NCI-H82 (cell line): ENCODE data around the gene GPR161.

Experiments used
- DNase-seq: peaks from one replicate; lab custom pipeline; 2025; lab: John Stamatoyannopoulos, UW

The GPR161 gene

DNA sequence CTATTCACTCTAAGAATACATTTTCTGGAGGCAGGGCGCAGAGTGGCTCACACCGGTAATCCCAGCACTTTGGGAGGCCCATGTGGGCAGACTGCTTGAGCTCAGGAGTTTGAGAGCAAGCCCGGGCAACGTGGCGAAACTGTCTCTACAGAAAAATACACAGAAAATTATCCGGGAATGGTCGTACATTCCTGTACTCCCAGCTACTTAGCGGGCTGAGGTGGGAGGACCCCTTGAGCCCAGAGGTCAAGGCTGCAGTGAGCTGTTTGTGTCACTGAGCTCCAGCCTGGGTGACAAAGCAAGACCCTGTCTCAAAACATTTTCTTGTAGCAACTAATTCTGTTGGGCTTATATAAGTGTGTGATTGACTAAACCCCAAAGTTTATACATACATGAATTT is 30.5 kb downstream of the GPR161 start:
- no peak for DNase-seq

DNA sequence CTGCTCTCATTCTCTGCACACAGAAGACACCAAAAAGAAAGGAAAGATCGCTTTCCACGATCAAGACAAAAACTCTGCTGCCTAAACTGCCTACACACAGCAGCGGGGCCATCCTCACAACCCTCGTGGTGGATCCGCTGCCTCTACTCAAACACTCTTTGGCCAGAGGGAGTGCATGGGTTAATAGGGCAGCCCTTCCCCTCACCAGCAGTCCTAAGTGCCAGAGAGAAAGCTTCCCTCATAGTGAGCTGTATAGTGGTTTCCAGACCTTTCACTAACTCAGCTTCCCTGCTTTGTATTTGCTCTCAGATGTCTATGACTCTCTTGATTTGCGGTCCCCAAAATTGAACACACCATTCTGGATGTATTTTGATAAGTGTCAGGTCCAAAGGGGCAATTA is 30.9 kb downstream of the GPR161 start:
- no peak for DNase-seq

GRCh38 chr1:168104535-168104934 is 32.2 kb downstream of the GPR161 start:
- no peak for DNase-seq

- DNase-seq: peak; percentile 38
Observed at GRCh38 chr1:168102487-168102886, 34.2 kb downstream of the GPR161 start.

DNA sequence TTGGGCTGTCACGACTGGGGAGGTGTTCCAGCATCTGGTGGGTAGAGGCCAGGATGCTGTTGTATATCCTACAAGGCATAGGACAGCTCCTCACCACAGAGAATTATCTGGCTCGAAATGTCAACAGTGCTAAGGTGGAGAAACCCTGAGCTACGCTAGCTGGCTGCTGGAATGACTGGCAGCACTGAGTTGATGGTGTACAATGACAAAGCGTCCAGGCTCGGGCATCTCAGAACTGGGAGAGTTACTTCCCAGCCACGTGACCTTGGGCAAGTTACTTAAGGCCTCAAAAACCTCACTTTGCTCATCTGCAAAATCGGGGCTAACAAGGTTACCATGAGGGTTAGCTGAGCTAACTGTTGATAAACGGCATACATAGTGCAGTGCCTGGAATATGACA is 35.4 kb downstream of the GPR161 start:
- no peak for DNase-seq

- DNase-seq: no peak
Observed at GRCh38 chr1:168100315-168101002, 36.3 kb downstream of the GPR161 start.

GRCh38 chr1:168099337-168099801 is 37.4 kb downstream of the GPR161 start:
- no peak for DNase-seq

DNA sequence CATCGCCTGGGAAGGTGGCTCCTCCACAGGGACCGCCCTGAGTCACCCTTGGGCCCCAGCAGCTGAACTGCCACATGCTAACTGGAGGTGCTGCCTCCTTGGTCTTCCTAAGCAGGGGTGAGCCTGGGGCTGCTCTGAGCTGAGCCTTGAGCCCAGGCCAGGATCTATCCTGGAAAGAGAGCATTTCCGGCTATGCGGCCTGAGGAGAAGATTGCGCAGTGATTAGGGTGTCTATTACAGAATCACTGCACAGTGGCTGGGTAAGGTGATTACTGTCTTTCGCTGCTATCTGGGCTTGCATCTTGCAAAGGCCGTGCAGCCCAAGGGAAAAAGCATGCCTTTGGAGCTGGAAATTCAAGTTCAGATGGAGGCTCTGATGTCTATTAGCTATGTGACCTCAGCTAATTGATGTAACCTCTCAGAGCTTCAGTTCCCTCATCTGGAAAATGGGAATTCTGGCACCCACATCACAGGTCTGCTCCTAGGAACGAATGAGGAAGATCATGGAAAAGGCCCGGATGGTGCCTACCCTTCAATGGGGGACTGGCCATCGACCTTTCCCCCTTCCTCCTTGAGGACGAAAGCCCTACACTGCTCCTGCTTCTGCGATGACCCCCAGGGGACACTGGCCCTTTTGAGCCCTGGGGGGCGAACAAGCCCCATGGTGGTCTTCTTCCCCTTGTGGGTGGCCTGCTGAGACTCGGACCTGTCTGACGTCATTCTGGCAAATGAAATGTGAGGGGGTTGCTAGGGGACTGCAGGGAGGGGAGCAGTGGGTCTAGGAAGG is 38.0 kb downstream of the GPR161 start:
- no peak for DNase-seq

DNA sequence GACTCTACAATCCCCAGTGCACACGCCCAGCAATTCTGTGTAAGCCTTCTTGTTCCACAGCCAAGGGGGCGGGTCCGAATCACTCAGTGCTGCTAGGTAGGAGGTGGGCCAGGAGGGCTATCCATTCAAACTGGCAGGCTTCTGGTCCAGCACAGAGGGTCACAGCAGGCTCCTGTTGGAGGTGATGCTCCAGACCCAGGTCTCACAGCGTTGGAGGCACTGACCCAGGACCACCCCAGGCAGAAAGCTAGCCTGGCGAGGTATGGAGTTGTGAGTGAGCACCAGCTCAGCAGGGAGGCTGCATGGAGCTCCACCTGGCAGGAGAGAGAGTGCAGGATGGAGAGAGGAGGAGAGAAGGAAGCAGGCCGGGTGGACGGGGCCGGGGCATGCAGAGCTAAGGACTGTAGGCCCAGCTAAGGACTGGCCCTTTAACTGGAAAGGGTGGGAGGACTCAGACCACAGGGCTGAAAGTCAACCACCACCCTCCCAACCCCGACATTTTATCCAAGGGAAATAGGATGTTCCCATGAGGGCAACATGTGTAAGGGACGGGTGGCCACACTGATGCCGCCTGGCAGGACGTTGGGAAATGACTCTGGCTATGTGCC is 38.7 kb downstream of the GPR161 start:
- no peak for DNase-seq

- no peak for DNase-seq
Observed at GRCh38 chr1:168096296-168097165, 40.2 kb downstream of the GPR161 start.

DNA sequence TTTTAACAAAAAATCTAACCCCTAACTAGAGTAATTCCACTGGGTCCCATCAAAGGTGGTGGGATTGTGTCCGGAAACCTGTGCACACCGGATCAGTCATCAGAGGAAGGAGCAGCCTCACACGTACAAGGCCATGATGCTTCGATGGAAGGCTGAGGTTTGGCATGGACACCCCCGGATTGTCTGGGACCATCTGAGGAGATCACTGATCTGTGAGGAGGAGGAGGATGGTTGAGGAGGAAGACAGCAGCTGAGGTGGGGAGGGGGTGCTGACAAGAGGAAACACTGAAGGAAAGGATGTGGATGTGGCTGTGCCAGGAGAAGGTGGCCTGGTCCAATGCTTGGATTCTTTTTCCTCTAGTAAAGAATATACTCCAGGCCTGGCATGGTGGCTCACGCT is 41.3 kb downstream of the GPR161 start:
- no peak for DNase-seq

DNA sequence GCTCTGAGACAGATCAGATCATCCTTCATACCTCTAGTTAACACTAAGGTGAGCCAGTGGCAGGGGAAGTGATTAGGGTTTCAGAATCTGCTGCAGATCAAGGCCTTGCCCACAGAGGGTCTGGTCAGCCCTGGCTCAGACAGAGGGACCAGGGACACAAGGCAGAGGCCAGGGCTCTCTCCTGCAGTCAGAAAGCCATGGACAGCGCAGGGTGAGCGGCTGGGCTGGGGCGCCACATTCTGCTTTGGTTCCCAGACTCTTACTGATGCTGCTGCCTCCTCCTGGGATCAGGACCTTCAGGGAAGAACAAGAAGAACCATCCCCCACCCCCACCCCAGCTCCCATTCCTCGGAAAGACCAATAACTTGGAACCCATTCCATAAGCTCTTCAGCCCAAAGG is 43.1 kb downstream of the GPR161 start:
- no peak for DNase-seq

DNA sequence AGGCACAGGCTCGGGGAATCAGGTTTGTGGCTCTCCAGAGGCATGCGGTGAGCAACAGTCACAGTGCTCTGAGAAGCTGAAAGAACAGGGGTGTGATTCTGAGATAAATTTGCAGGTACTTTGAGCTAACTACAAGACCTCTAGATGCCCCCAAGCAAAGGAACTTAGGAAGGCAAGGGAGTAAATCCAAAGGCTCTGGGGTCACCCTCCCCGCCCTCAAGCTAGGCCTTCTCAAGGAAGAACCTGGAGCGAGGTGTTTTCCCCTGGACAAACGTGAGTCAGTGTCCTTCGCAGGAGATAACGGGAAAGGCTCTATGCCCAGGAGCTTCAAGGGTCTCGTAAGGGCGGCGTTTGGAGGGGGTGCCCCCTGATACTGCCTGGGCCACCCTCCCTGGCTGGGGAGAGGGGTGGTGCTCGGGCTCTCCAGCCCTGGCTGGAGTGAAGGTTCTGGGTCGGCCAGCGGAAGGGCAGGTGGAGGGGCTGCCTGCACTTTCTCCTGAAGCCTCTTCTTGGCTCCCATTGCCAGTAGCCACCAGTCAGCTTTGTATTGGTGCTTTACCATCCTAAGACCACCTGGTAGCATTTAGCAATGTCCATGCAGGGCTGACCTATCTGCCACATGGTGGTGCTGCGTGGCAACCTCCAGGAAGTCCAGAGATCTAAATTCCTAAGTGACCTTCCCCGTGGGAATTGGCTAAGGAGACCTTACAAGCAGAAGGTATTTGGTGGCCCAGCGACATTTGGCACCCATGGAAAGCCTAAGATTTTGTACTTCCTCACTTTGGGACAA is 44.0 kb downstream of the GPR161 start:
- peak; percentile 38 for DNase-seq

DNA sequence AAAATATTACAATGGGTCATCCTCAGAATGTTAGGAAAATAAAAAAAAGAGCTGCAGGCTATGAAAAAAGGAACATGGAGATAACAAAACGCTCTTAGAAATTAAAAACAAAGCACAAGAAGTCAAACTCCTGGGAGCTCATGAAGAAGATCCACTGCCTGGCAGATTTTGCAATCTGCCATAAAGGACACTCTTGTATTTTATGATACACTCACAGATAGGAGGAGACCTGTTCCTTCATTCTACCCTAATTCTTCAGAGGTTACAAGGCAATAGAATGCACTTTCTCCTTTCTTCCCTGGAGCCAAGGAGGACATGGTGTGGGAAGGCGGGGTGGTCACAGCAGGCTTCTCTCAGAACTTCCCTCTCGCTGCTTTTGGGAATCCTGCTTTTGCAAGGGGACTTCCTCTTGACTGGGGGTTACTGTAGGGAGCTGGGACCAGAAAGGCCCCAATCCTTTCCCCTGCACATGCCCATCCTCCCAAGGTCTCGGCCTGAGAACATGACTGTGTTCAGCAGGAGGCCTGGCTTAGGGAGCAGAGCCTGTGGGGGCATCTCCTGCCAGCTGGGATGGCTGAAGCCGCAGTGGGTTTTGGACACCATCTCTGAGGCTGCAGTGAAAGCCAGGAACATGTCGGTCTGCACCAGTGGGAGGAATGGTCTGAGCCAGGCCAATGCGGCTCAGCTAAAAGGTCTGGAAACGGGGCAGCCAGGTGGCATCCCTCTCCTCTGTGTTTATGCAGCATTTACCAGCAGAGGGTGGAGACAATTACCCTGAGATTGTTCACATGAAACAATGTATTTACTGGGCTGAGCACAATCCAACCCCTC is 44.8 kb downstream of the GPR161 start:
- no peak for DNase-seq

DNA sequence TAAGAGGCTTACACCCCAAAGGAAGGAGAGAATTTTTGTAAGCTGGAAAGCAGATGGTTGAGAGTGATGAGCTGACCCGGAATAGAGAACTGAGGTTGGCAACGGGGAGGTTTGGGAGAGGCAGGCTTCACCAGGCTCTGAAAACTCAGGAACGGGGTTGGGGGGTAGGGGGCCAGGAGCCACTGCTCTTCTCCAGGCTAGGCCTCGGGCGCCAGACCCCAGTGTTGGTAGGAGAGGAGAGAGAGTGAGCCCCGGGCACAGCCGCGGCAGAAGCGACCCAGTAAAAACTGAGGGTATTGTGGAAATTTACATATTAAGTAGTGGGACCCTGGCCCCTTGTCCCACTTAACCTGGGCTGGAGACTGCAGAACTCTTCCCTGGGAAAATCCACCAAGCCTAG is 45.7 kb downstream of the GPR161 start:
- DNase-seq: peak; percentile 27

- DNase-seq: no peak
Observed at GRCh38 chr1:168090395-168090794, 46.3 kb downstream of the GPR161 start.

DNA sequence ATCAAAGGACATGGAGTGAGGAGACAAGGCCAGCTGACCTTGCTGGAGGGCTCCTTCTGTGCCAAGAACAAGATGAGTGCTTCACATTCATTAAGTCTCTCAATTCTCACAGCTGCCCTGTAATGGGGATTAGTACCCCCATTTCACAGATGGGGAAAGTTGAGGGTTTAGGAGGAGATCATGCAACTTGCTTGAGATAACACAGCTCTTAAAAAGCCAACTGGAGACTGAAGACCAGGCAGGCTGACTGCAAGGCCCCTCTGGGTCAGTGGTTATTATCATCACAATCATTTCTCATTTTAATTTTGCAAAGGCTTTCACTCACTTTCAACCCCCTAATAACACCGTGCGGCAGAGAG is 46.8 kb downstream of the GPR161 start:
- DNase-seq: no peak

DNA sequence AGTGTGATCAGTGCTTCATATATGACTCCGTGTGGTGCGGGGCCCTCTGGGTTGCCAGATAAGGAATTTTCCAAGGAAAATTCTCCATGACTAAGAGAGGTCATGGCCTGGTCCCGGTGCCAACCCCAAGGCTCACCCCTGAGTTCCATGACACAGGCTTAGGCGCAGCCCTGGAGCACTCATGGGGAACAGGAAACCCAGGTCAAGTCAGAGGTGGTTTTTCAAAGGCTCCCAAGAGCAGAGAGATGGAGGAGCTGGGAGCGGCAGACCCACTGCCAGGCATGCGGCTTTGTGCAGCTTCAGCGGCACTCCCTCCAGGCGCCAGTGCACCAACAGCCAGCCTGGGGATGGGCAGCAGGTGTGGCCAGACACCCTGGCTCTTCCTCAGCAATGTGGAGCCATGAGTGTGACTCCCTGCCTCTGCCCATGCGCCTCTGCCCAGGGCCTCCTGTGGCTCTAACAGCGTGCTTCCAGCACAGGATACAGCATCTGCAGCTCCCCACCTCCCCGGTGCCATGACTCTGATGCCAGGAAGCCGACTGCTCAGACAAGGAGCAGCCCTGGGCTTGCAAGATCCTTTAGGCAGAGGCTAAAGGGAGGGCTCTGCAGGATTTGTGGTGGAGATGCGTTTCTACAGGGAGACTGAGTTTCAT is 47.3 kb downstream of the GPR161 start:
- DNase-seq: no peak

DNA sequence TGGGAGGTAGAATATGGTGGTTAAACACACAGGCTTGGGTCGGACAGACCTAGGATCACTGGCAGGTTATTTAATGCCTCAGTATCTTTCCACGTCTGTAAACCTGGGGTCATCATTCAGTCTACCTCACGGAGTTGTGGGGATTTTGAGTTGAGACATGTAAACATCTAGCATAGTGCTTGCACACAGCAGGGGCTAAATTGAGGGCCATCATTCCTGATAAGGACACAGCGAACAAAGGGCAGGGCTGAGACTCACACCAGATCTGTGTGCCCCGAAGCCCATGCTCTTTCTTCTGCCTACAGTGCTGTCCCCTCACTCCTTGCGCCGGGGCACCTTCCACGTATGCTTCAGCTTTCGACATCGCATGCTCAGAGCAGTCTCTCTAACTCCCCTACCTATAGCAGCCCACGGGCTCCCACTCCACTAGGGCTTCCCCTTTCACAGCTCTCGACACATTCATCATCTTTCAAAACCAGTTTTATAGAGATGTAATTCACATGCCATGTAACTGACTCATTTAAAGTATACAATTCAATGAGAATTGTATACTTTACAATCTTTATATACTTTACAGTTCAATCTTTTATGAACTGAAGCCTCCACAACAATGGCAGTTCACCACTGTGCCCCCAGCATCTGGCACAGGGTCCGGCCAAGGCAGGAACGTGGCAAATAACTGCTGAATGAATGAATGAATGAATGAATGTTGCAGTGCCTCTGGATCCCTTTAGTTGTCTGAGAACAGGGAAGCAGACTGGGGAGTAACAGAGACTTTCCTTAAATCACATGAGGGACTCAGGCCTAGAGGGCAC is 48.0 kb downstream of the GPR161 start:
- DNase-seq: no peak
